Mesenchymal stem cell (in vitro differentiated cells and primary cell): ENCODE data around the gene NRXN3.

Experiments used
- DNase-seq: peaks from one replicate; pipeline ENCODE4 v3.0.0-alpha.2; 2013
- H2AFZ ChIP-seq: one replicate; pipeline ENCODE4 v1.6.1; 2013; ENCODE audit warnings: low read depth, mild to moderate bottlenecking, control low read depth, inconsistent platforms, low read length, moderate library complexity
- H2AK5ac ChIP-seq: 2 replicates; pipeline ENCODE4 v1.6.1; 2013; ENCODE audit warnings: low read length, moderate library complexity, mild to moderate bottlenecking, inconsistent platforms; ENCODE audit not compliant: severe bottlenecking
- H2BK120ac ChIP-seq: one replicate; pipeline ENCODE4 v1.6.1; 2013; ENCODE audit warnings: low read depth, mild to moderate bottlenecking, inconsistent platforms, low read length, moderate library complexity
- H2BK12ac ChIP-seq, 2 experiments: one replicate each; pipeline ENCODE4 v1.6.1; 2013; ENCODE audit warnings: inconsistent platforms in 2 of 2, low read length in 2 of 2, mild to moderate bottlenecking in 2 of 2, moderate library complexity in 2 of 2, control low read depth in 1 of 2
- H2BK15ac ChIP-seq: one replicate; pipeline ENCODE4 v1.6.1; 2013; ENCODE audit warnings: mild to moderate bottlenecking, low read depth, inconsistent platforms; ENCODE audit not compliant: poor library complexity, severe bottlenecking
- H2BK5ac ChIP-seq: 2 replicates; pipeline ENCODE4 v1.6.1; 2013; ENCODE audit warnings: low read depth, mild to moderate bottlenecking, low read length, control low read depth, inconsistent platforms; ENCODE audit not compliant: poor library complexity, severe bottlenecking
- H3K14ac ChIP-seq, 2 experiments: one replicate each; pipeline ENCODE4 v1.6.1; 2013; ENCODE audit warnings: inconsistent platforms in 2 of 2, low read length in 2 of 2, control low read depth in 1 of 2, mild to moderate bottlenecking in 1 of 2, moderate library complexity in 1 of 2
- H3K18ac ChIP-seq, 2 experiments: one replicate each; pipeline ENCODE4 v1.6.1; 2013; ENCODE audit warnings: inconsistent platforms in 2 of 2, low read length in 2 of 2, control low read depth in 1 of 2, low read depth in 1 of 2, mild to moderate bottlenecking in 1 of 2
- H3K23ac ChIP-seq, 2 experiments: one replicate each; pipeline ENCODE4 v1.6.1; 2013; ENCODE audit warnings: inconsistent platforms in 2 of 2, low read length in 2 of 2, mild to moderate bottlenecking in 2 of 2, moderate library complexity in 2 of 2, control low read depth in 1 of 2
- H3K27ac ChIP-seq: 2 replicates; pipeline ENCODE4 v1.5.1; 2013; ENCODE audit warnings: mild to moderate bottlenecking, moderate library complexity, low read length, control low read depth, inconsistent platforms; ENCODE audit not compliant: poor library complexity, severe bottlenecking
- H3K27me3 ChIP-seq, 2 experiments: 2 replicates each; pipeline versions ENCODE4 v1.6.1 to v1.7.0; 2013; ENCODE audit warnings: low read length in 2 of 2, mild to moderate bottlenecking in 2 of 2, moderate library complexity in 2 of 2, control low read depth in 1 of 2, inconsistent platforms in 1 of 2; ENCODE audit not compliant: control insufficient read depth in 1 of 2, insufficient read depth in 1 of 2
- H3K36me3 ChIP-seq, 2 experiments: 2 replicates each; pipeline versions ENCODE4 v1.6.1 to v1.7.0; 2013; ENCODE audit warnings: low read length in 2 of 2, control low read depth in 1 of 2, inconsistent platforms in 1 of 2, low read depth in 1 of 2, mild to moderate bottlenecking in 1 of 2; ENCODE audit not compliant: insufficient read depth in 2 of 2, control insufficient read depth in 1 of 2
- H3K4ac ChIP-seq, 2 experiments: one replicate each; pipeline ENCODE4 v1.6.1; 2013; ENCODE audit warnings: inconsistent platforms in 2 of 2, low read length in 2 of 2, mild to moderate bottlenecking in 2 of 2, moderate library complexity in 2 of 2, control low read depth in 1 of 2, low read depth in 1 of 2
- H3K4me1 ChIP-seq: 2 replicates; pipeline ENCODE4 v1.6.1; 2013; ENCODE audit warnings: low read depth, low read length, control low read depth; ENCODE audit not compliant: control insufficient read depth, insufficient read depth
- H3K4me2 ChIP-seq: 2 replicates; pipeline ENCODE4 v1.6.1; 2013; ENCODE audit warnings: low read length, mild to moderate bottlenecking, inconsistent platforms; ENCODE audit not compliant: poor library complexity, severe bottlenecking
- H3K4me3 ChIP-seq, 2 experiments: 2 replicates each; pipeline versions ENCODE4 v1.5.1 to v1.7.0; 2013; ENCODE audit warnings: low read length in 2 of 2, mild to moderate bottlenecking in 2 of 2, control low read depth in 1 of 2, low read depth in 1 of 2; ENCODE audit not compliant: insufficient read depth in 1 of 2
- H3K79me1 ChIP-seq: replicated peaks from 2 replicates; pipeline ENCODE4 v1.6.1; 2013; ENCODE audit warnings: mild to moderate bottlenecking, control low read depth, low read length, inconsistent platforms; ENCODE audit not compliant: poor library complexity, severe bottlenecking
- H3K9ac ChIP-seq: 2 replicates; pipeline ENCODE4 v1.7.0; 2013; ENCODE audit warnings: mild to moderate bottlenecking, low read length, moderate library complexity
- H3K9me3 ChIP-seq: 2 replicates; pipeline ENCODE4 v1.7.0; 2013; ENCODE audit warnings: mild to moderate bottlenecking, low read length; ENCODE audit not compliant: control insufficient read depth
- H4K8ac ChIP-seq: one replicate; pipeline ENCODE4 v1.6.1; 2013; ENCODE audit warnings: inconsistent platforms, mild to moderate bottlenecking, low read length, moderate library complexity
- H4K91ac ChIP-seq: one replicate; pipeline ENCODE4 v1.6.1; 2013; ENCODE audit warnings: mild to moderate bottlenecking, low read length, inconsistent platforms
- WGBS: methylation state at CpG from one replicate; pipeline ENCODE4 v1.1.7; 2013; ENCODE audit warnings: mixed read lengths; 5-methylcytosine and 5-hydroxymethylcytosine counted together

NRXN3 gene

GRCh38 chr14:79712302-79712950 lies 1542.3 kb downstream of the NRXN3 start:
- Histone ChIP-seq H3K27me3 (no peaks in the 10 kb centered on the region), H3K4ac (no peak overlapping the region), H3K4me2 (no peak overlapping the region), H3K18ac (no peak overlapping the region), H2BK120ac (no peak overlapping the region), H3K14ac (no peak overlapping the region), H2AK5ac (no peak overlapping the region), H3K9ac (no peak overlapping the region), H3K79me1 (no peaks in the 10 kb centered on the region), H3K9me3 (no peaks in the 10 kb centered on the region), H3K36me3 (no peaks in the 10 kb centered on the region), H4K8ac (no peak overlapping the region), H2AFZ (no peak overlapping the region), H3K4me1 (no peaks in the 10 kb centered on the region), H3K4me3 (no peak overlapping the region), H2BK5ac (no peak overlapping the region), H4K91ac (no peak overlapping the region), H2BK15ac (no peak overlapping the region), H3K27ac (no peak overlapping the region), H3K23ac (no peak overlapping the region), H2BK12ac (no peak overlapping the region)
- DNase-seq = no peak
- 87% methylated on average over 9 of the region's 11 CpGs for WGBS

- no peak overlapping the region for H3K14ac ChIP-seq
- no peaks in the 10 kb centered on the region for H3K9me3 ChIP-seq
- no peaks in the 10 kb centered on the region for H3K27me3 ChIP-seq
- H2AK5ac ChIP-seq = no peak overlapping the region
- no peak overlapping the region for H3K23ac ChIP-seq
- no peak overlapping the region for H4K91ac ChIP-seq
- H3K9ac ChIP-seq = no peak overlapping the region
- no peak overlapping the region for H4K8ac ChIP-seq
- no peak overlapping the region for H2BK12ac ChIP-seq
- no peak overlapping the region for H2AFZ ChIP-seq
- no peak overlapping the region for H3K4ac ChIP-seq
- no peak overlapping the region for H3K18ac ChIP-seq
- 94% methylated on average over 4 of the region's 5 CpGs for WGBS
- no peaks in the 10 kb centered on the region for H3K36me3 ChIP-seq
- H2BK15ac ChIP-seq = no peak overlapping the region
- no peak for DNase-seq
- H3K4me2 ChIP-seq = no peak overlapping the region
- no peaks in the 10 kb centered on the region for H3K4me1 ChIP-seq
- H2BK120ac ChIP-seq = no peak overlapping the region
- H3K4me3 ChIP-seq = no peak overlapping the region
- no peak overlapping the region for H3K27ac ChIP-seq
- no peak overlapping the region for H2BK5ac ChIP-seq
- H3K79me1 ChIP-seq = no peaks in the 10 kb centered on the region
Observed at GRCh38 chr14:79721399-79722084, 1551.4 kb downstream of the NRXN3 start.

- no peak overlapping the region for H3K18ac ChIP-seq
- H3K14ac ChIP-seq = no peak overlapping the region
Observed at GRCh38 chr14:79724934-79725717, 1555.0 kb downstream of the NRXN3 start.

GRCh38 chr14:79727900-79728299 lies 1557.7 kb downstream of the NRXN3 start:
- no peak overlapping the region for H3K4ac ChIP-seq
- 84% methylated on average over 2 of the region's 3 CpGs for WGBS
- no peak overlapping the region for H3K4me2 ChIP-seq
- no peak overlapping the region for H2AFZ ChIP-seq
- H2BK15ac ChIP-seq = no peak overlapping the region
- H4K91ac ChIP-seq = no peak overlapping the region
- no peak overlapping the region for H3K23ac ChIP-seq
- no peaks in the 10 kb centered on the region for H3K27me3 ChIP-seq
- H3K18ac ChIP-seq = no peak overlapping the region
- no peaks in the 10 kb centered on the region for H3K79me1 ChIP-seq
- H3K9ac ChIP-seq = no peak overlapping the region
- H3K14ac ChIP-seq = no peak overlapping the region
- H3K9me3 ChIP-seq = no peaks in the 10 kb centered on the region
- H3K4me1 ChIP-seq = no peaks in the 10 kb centered on the region
- no peak overlapping the region for H3K4me3 ChIP-seq
- H4K8ac ChIP-seq = no peak overlapping the region
- no peak overlapping the region for H2BK12ac ChIP-seq
- H3K27ac ChIP-seq = no peak overlapping the region
- no peak for DNase-seq
- H2BK120ac ChIP-seq = no peak overlapping the region
- no peak overlapping the region for H2BK5ac ChIP-seq
- H3K36me3 ChIP-seq = no peaks in the 10 kb centered on the region
- H2AK5ac ChIP-seq = no peak overlapping the region

More at GRCh38 chr14:79724934-79725717, 1555.0 kb downstream of the NRXN3 start:
- no peak overlapping the region for H2BK12ac ChIP-seq
- H3K4me2 ChIP-seq = no peak overlapping the region
- H3K4me3 ChIP-seq = no peak overlapping the region
- WGBS = 82% methylated on average over 4 of the region's 7 CpGs
- no peak overlapping the region for H3K4ac ChIP-seq
- H2BK120ac ChIP-seq = no peak overlapping the region
- no peaks in the 10 kb centered on the region for H3K27me3 ChIP-seq
- no peak overlapping the region for H2BK5ac ChIP-seq
- H3K9me3 ChIP-seq = no peaks in the 10 kb centered on the region
- no peak overlapping the region for H2BK15ac ChIP-seq
- H2AFZ ChIP-seq = no peak overlapping the region
- no peaks in the 10 kb centered on the region for H3K4me1 ChIP-seq
- H3K79me1 ChIP-seq = no peaks in the 10 kb centered on the region
- no peaks in the 10 kb centered on the region for H3K36me3 ChIP-seq
- no peak overlapping the region for H3K23ac ChIP-seq
- no peak overlapping the region for H3K9ac ChIP-seq
- no peak overlapping the region for H4K8ac ChIP-seq
- DNase-seq = no peak
- no peak overlapping the region for H3K27ac ChIP-seq
- H2AK5ac ChIP-seq = no peak overlapping the region
- H4K91ac ChIP-seq = no peak overlapping the region
